GM18520 (cell line): Measurements from ENCODE around the gene TBC1D22A.

Source experiments
- ATAC-seq: cut with Tn5 transposase; IDR thresholded peaks from one replicate; pipeline ENCODE4 v1.9.1; 2021; ENCODE audit not compliant: unreplicated experiment

The TBC1D22A gene

DNA sequence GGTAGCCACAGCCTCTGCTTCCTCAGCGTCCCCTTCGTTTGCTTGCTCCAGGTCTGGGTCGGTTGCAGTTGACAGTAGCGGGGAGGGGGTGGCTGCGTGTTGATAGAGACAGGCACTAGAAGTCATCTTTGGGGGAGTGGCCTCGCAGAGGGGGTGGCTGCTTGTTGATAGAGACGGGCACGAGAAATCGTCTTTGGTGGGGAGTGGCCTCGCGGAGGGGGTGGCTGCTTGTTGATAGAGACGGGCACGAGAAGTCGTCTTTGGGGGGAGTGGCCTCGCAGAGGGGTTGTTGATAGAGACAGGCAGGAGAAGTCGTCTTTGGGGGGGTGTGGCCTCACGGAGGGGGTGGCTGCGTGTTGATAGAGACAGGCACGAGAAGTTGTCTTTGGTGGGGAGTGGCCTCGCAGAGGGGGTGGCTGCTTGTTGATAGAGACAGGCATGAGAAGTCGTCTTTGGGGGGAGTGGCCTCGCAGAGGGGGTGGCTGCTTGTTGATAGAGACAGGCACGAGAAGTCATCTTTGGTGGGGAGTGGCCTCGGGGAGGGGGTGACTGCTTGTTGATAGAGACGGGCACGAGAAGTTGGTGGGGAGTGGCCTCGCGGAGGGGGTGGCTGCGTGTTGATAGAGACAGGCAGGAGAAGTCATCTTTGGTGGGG lies 328.3 kb downstream of the TBC1D22A start:
- ATAC-seq, result no peak

GRCh38 chr22:47091246-47091651 lies 328.8 kb downstream of the TBC1D22A start:
- no peak for ATAC-seq

- ATAC-seq, result no peak
These were observed 329.7 kb downstream of the TBC1D22A start for GRCh38 chr22:47091921-47092700.

DNA sequence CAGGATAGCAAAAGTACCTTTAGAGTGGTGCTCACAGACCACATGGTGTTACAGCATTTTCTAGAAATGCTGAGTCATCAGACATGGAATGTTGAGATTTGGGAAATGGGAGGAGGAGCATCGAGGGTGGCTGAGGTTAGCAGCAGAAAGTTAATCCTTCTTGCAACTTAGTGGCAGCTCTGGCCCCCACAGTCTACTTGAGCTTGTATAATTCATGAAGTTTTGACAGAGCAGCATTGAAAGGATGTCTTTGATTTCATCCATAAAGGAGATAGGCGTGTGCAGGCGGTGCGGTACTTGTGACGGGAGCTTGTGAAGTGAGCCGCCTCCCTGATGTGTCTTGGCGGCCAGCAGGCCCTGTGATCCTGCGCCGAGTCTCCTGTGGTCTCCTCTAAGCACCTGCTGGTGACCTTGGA lies 330.5 kb downstream of the TBC1D22A start:
- ATAC-seq, result no peak

- no peak for ATAC-seq
These were observed 331.3 kb downstream of the TBC1D22A start for GRCh38 chr22:47093720-47094119.

DNA sequence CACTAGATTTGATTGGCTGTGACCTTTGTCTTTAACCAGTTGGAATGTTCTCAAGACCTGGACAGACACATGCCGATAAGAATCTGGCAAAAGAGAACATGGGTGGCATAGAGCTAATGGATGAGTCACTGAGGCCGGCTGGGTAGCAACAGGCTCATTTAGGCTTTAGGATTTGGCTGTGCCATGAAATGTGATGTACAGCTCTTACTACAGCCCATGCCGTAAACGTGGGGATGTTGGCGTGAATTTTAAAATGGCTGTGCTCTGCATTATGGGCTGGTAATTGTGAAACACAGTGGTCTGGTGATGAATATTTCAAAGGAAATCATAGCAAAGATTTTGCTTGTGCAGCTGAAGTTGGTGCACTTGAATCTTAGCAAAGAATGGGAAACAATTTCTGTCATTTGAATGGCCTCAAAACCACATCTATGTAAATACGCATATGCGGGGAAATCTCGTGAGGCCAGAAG lies 332.4 kb downstream of the TBC1D22A start:
- no peak for ATAC-seq

- ATAC-seq, result no peak
These were observed 333.1 kb downstream of the TBC1D22A start for GRCh38 chr22:47095395-47096122.

DNA sequence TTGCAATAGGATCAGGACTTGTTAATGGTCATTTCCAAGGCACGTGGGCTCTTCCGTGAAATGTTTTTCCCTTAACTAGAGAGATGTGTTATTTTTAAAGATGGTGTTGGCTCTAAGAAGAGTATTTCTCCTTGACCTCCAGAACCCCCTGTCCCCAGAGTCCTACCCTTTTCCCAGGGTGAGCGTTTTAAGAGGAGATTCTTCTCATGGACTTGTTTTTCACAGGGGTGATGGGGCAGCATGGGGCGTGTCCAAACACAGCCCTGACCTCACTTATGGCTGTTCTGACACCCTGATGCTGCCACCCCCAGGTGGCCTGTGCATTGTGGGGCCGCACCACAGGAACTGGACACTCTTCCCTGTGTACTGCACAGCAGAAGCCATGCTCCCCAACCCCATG lies 335.7 kb downstream of the TBC1D22A start:
- ATAC-seq, result no peak

GRCh38 chr22:47098554-47098953 lies 336.1 kb downstream of the TBC1D22A start:
- no peak for ATAC-seq

DNA sequence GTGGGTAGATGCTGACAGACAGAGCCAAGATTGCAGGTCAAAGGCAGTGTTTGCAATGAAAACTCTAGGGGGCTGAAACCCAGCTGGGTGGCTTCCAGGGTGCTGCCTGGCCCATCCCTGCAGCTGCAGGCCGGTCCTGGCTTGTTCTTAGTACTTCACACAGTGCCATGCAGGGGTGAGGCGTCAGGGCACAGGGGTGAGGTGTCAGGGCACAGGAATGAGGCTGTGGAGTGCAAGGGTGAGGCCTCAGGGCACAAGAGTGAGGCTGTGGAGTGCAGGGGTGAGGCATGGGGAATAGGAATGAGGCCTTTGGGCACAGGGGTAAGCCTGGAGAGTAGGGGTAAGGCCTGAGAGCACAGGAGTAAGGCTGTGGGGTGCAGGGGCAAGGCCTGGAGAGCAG lies 337.6 kb downstream of the TBC1D22A start:
- ATAC-seq, result no peak

DNA sequence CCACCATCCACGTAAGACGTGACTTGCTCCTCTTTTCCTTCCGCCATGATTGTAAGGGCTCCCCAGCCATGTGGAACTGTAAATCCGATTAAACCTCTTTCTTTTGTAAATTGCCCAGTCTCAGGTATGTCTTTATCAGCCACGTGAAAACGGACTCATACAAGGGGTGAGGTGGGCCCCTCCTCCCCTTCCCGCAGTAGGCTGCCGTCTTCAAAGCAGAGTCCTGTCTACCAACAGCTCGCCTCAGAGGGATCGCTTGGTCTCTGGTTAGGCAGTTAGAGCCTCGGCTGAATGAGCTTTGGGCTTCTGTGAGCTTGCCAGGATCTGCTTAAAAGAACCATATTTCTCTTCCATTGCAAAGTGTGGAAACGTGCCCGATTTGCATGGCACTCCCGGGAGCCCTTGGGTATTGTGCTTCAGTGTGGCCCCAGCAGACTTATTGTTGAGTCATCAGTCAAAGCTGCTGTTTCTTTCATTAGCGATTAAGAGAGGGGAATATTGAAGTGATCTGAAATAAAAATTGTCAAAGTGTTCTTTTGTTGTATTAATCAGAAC lies 338.3 kb downstream of the TBC1D22A start:
- ATAC-seq, result no peak

GRCh38 chr22:47101321-47101885 lies 339.0 kb downstream of the TBC1D22A start:
- no peak for ATAC-seq

DNA sequence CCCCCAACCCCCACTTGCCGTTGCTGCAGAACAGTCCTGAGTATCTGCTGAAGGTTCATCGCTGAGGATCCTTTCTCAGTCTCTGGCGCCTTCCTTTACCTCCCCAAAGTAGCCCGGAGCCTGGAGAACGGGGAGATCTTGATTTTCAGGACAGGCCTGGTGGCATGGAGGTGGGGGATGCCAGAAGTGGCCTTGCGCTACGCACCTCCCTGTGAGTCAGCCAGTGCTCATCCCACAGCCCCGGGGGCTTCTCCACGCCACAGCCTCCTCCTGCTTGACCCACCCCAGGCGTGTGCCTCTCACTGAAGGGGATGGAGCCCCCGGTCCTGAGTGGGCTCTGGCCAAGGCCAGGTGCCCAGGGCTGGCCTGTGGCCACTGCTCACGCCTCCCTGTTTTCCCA lies 339.6 kb downstream of the TBC1D22A start:
- no peak for ATAC-seq

DNA sequence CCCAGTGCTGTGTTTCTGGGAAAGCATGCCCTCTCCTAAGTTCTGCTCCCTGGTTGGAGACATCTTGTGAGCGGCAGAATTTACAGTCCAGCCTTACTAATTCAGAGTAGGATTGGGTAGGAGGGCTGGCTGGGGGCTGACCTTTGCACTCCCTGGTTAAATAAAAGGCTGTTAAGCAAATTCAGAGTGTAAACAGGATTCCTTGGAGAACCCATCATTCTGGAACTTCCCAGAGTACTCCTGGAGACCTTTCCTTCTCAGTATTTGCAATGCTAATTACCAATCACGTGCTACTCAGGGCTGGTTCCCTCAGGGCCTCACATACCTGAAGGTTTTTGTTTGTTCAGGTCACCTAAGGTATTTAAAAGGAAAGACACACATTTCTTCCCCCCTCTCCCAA lies 340.2 kb downstream of the TBC1D22A start:
- no peak for ATAC-seq

GRCh38 chr22:47105085-47105484 lies 342.6 kb downstream of the TBC1D22A start:
- no peak for ATAC-seq

DNA sequence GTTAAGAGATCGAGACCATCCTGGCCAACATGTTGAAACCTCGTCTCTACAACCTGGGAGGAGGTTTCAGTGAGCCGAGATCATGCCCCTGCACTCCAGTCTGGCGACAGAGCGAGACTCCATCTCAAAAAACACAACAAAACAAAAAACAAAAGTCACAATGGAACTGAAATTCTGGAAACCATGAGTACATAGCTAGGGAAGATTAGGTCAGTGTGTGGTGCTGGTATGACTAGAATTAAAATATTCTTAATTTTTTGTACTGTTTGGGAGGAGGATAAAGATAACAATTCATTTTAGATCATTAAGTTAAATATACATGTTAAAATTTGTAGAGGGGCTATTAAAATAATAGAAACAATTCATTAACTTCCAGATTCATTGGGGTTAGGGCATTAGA lies 344.4 kb downstream of the TBC1D22A start:
- no peak for ATAC-seq

- no peak for ATAC-seq
These were observed 345.0 kb downstream of the TBC1D22A start for GRCh38 chr22:47107431-47107830.

- no peak for ATAC-seq
These were observed 348.5 kb downstream of the TBC1D22A start for GRCh38 chr22:47110817-47111443.

DNA sequence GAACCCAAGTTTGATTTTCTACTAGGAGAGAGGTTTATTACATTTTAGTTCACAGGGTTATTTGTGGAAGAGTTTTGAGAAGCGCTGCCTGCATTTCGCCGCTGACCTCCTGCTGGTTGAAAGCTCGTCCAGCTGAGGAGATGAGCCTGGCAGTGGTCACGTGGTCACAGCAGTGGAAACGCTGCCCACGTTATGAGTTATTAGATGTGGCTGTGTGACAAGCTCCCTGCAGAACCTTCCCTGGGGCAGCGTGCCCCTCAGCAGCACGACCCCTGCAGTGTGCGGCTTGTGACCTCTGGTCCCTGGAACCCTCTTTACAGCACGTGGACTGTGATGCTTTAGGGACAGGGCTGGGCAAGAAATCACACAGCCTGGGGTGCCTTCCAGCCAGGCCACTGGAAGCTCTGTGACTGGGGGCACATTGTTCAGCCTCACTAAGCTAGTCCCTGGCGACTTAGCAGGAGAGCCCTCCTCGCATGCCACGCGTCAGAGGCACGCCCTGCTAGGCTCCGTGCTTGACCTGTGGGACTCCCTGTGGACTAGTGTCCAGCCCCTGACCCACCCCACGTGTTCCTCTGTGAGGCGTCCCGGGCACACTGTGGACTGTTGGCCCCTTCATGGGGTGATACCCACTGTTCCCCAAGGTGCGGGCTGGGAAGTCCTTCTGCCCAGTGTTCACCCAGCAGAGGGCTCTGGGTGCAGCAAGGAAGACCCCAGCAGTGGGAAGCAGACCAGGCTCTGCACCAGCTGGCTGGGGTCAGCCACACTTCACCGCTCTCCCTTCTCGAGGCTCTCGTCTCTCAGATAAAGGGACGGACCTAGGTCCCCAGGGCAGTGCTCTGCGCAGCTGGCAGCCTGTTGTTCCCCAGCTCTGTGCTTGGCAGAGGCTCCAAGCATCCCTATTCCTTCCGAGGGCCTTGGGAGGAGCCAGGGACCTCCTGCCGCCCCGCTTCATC lies 349.5 kb downstream of the TBC1D22A start:
- ATAC-seq, result no peak

DNA sequence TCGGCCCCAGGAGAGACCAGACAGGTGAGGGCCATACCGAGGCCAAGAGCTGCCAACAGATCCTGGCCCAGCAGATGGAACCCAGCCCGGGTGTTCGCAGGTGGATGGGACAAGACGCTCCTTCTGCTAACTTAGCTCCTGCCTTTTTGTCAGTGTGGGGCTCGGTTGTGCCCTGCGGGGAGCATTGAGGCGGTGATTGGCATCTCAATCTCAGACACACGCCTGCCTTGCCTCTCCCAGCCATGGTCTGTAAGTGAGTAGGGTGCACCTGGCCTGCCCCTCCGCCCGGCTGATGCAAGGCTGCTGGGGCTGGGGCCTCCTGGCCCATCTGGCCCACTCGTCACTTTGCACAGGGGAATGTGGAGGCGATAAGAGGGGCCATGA lies 350.1 kb downstream of the TBC1D22A start:
- no peak for ATAC-seq
